ENCODE results near the gene HSD17B3.

DNA sequence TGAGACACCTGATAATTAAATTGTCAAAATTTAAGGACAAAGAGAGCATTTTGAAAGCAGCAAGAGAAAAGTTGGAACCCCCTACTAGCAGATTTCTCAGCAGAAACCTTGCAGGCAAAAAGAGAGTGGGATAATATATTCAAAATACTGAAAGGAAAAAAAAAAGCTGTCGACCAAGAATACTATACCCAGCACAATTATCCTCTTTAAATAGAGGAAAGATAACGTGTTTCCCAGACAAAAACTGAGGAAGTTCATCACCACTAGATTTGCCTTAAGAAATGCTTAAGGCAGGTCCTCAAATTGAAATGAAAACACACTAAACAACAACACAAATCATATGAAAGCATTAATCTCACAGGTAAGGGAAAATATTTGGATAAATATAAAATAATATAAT lies 27.0 kb downstream of the HSD17B3 start:
- TF ChIP-seq, protein P1, sequence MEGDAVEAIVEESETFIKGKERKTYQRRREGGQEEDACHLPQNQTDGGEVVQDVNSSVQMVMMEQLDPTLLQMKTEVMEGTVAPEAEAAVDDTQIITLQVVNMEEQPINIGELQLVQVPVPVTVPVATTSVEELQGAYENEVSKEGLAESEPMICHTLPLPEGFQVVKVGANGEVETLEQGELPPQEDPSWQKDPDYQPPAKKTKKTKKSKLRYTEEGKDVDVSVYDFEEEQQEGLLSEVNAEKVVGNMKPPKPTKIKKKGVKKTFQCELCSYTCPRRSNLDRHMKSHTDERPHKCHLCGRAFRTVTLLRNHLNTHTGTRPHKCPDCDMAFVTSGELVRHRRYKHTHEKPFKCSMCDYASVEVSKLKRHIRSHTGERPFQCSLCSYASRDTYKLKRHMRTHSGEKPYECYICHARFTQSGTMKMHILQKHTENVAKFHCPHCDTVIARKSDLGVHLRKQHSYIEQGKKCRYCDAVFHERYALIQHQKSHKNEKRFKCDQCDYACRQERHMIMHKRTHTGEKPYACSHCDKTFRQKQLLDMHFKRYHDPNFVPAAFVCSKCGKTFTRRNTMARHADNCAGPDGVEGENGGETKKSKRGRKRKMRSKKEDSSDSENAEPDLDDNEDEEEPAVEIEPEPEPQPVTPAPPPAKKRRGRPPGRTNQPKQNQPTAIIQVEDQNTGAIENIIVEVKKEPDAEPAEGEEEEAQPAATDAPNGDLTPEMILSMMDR (IDR thresholded peaks at IDR 0.05) = no peak
- TF ChIP-seq POLR2A (IDR thresholded peaks at IDR 0.05) = no peak

Measured in heart left ventricle (tissue), 13 donors.